Posterior vena cava (tissue), 2 donors: ENCODE measurements around the gene EXOC2. TPM values are rescaled to one million over a fixed set of nuclear protein-coding genes. Genes with fewer than 3 reads are reported as not detected.

Source experiments
- DNase-seq: peaks from one replicate; pipeline ENCODE4 v3.0.0-alpha.2; 2020; ENCODE audit warnings: low spot score
- intact Hi-C, 2 donors: fragments of 100-400 bp; cut with DNase I; formaldehyde crosslinking; loops; one replicate each; pipeline versions ENCODE4 v1.14.1 to v1.14.2; 2022 to 2023
- long read RNA-seq, 2 donors: library from polyadenylated mRNA; unstranded; transcript quantifications; one replicate each; pipeline ENCODE4 v2.0.0, GENCODE V29; 2020 to 2021
- total RNA-seq, 2 donors: library from RNA; stranded (reverse); fragmentation: NEBNext Ultra II Directional; extraction: Animal tissue kit (Norgen Biotek cat#: 25700); gene quantifications; one replicate each; pipeline ENCODE4 v1.2.1, GENCODE V29; 2021
- donor health status: DM: yes; HTN: yes; CAD: no.
- donor health status: DM: yes; HTN: yes; CAD: no.

Gene EXOC2
- 10 to 100 TPM; 16.7 to 20.5 TPM for total RNA-seq
- long read RNA-seq, donor 1, full-length matches to known transcripts, result 4 of 14 reads
- long read RNA-seq, donor 1, partial matches to known transcripts, result 4 of 14 reads
- long read RNA-seq, donor 1, other reads (novel, unspliced or antisense), result 6 of 14 reads
- long read RNA-seq, donor 2, full-length matches to known transcripts, result 6 of 23 reads
- long read RNA-seq, donor 2, partial matches to known transcripts, result 9 of 23 reads
- long read RNA-seq, donor 2, other reads (novel, unspliced or antisense), result 8 of 23 reads

DNA sequence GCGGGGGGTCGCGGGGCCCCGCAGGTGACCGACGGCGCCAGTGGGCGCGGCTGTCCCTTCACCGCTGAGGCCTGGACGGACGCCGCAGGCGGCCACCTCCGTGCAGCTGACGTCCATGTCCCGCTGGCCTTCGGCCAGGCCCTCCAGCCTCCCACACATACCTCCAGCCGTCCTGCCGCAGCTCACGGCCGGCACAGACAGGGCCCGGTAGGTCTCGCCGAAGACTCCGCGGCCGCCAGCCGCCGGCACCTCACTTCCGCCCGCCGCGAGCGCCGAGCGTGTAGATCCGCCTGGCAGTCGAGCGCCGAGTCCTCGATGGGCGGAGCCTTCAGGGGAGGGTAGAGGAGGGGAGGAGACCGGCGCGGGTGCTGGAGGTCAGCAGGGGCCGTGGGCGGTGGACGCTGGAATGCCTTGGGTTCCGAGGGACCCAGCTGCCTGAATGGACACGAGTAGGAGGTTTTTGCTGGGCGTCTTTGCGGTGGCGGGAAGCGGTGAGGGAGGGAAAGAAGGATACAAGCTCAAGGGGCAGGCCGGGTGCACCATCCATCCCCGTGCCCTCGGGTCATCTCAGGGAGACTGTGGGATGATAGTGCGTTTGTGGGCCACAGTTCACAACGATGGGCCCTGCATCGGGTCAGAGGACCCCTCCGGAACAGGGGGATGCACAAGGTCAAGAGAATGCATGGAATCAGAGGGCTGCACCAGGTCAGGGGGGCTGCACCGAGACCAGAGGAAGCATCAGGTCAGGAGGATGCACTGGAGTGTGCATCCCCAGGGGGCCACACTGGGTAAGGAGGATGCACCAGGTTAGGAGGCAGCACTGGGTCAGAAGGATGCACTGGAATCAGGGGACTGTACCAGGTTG is at the start of gene EXOC2:
EXOC2 (minus strand) TSS at position 282 of the 865 bp plus-strand sequence. CDS start 55,321 bp downstream, outside the sequence.
- DNase-seq, result peak; percentile 96
- intact Hi-C loops, result no loop called here

DNA sequence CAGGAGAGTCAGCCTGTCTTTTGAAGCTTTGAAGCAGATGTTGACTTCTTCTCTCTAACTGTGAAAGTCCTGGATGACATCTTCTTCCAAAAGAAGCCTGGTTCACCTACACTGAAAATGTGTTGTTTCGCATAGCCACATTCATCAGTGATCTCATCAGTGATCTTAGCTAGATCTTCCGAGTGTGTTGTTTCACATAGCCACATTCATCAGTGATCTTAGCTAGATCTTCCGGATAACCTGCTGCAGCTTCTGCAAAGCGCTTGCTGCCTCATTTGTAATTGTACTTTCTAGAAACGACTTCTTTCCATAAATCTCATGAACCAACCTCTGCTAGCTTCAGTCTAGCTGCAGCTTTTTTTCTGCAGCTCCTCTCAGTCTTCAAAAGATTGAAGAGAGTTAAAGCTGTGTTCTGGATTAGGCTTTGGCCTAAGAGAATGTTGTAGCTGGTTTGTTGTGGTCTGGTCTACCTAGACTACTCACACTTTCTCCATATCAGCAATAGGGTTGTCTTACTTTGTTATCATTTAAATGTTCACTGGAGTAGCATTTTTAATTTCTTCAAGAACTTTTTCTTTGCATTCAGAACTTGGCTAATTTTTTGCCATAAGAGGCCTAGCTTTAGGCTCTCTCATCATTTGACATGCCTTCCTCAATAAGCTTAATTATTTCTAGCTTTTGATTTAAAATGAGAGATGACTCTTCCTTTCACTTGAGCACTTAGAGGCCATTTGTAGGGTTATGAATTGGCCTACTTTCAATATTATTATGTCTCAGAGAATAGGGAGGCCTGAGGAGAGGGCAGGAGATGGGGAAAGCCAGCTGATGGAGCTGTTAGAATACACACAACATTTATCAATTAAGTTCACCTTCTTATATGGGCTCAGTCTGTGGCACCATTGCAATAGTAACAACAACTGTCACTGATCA is 48.7 kb upstream of the EXOC2 start:
- intact Hi-C loops, result loop anchor here in 1 of 2 donors (2.0 kb wide), 1 partner anchor 17 kb away; no protein-coding TSS in a partner anchor
- no peak for DNase-seq

GRCh38 chr6:736657-737446 is 43.9 kb upstream of the EXOC2 start:
- DNase-seq, result no peak
- intact Hi-C loops, result no loop called here

- DNase-seq, result no peak
- intact Hi-C loops, result no loop called here
Measured at GRCh38 chr6:733431-734219, 40.7 kb upstream of the EXOC2 start.

DNA sequence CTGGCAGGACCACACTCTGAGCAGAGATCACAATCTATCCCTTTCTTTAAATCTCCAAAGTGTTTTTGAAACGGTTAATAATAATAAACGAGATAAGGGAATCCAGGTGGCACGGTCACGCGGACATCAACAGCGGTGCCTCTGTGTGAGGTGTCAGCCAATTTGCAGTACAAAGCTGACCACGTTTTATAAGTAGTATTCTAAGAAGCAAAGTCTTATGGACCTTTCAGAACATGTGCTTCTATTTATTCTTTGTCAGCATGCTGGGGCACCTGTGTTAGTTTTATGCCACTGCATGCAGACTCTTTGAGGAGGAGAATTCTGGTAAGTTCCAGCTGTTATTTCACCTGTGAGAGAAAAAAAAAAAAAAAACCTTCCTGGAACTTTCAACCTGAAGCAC is 39.0 kb upstream of the EXOC2 start:
- intact Hi-C loops, result no loop called here

DNA sequence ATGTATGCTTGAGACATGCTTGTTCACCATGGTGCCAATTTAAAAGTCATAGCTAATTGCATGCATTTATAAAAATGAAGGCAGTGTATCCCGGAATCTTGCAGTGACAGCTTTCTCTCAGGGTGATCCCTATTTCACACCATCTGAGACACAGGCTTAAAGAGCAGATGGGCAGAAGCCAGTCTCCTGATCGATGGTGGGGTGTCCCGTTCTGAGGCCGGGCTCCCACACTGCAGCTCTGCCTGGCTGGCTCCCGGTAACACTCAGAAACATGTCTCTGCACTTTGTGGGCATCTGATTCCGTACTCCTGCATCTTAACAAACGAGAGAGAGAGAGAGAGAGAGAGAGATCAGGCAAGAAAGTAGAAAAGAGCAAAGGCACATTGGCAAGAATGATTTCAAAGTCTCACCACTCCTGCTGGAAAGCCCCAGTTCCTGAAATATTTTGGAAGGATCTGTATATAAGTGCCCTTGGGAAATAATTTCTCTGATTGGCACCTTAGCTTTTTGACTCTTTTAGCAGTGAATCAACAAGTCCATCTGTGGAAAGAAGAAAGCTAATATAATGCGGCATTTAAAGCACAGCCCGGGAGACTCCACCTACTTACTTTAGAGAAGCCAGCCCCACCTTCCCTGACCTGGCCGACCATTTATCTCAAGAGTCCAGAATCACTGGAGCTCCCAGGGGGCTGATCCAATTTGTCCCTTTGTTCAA is 36.8 kb upstream of the EXOC2 start:
- no peak for DNase-seq

More for the DNA sequence above, 39.0 kb upstream of the EXOC2 start:
- no peak for DNase-seq

DNA sequence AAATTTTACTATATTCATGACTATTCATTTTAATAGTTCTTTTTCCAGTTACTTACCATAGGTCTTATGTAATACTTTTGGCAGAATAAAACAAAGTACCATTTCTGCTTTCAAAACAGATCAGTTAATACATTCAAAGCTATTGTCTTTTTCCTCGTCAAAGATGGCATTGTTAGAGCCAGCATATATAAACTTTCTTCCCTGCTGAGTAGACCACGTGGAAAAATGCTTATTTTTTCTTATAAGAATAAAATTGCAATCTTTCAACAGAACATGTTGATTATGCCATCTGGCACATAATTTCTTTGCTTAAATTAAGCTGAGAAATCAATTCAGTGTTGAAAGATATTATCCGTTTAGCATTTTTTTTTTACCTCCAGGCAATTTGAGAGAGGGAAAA is 34.9 kb upstream of the EXOC2 start:
- intact Hi-C loops, result loop anchor here in 1 of 2 donors (10.0 kb wide), 1 partner anchor 657 kb away; the partner anchor contains the start of gene FOXF2
- no peak for DNase-seq

More for the DNA sequence above, 36.8 kb upstream of the EXOC2 start:
- intact Hi-C loops, result loop anchor here in 1 of 2 donors (10.0 kb wide), 1 partner anchor 655 kb away; the partner anchor contains the start of gene FOXF2

- DNase-seq, result no peak
Measured at GRCh38 chr6:723540-723939, 30.6 kb upstream of the EXOC2 start.

GRCh38 chr6:722608-723007 is 29.7 kb upstream of the EXOC2 start:
- intact Hi-C loops, result loop anchor here in 1 of 2 donors (10.0 kb wide), 1 partner anchor 662 kb away; the partner anchor contains the start of gene FOXF2

More at GRCh38 chr6:723540-723939, 30.6 kb upstream of the EXOC2 start:
- intact Hi-C loops, result loop anchor here in 1 of 2 donors (10.0 kb wide), 1 partner anchor 661 kb away; the partner anchor contains the start of gene FOXF2

DNA sequence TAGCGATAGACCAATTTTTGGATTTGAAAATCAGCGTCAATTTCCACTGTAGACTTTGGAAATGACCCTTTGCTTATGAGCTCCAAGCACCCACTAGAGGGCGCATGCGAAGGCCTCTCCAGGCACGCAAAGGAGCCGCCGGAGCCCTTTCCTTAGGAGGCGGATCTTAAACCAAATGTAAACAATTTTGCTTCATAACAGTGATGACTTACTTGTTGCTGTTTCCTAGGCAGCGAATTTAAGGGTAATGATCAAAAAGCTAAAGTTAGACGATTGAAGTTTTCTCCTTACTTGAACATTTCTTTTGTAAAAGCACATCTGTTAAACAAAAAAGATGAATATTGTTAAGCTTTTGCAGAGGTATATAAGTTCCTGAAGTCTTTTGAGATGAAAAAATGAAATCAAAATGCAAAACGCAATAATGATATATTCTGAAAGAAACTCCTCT is 29.2 kb upstream of the EXOC2 start:
- peak; percentile 89 for DNase-seq
- intact Hi-C loops, result loop anchor here in 1 of 2 donors (10.0 kb wide), 1 partner anchor 663 kb away; the partner anchor contains the start of gene FOXF2

More at GRCh38 chr6:722608-723007, 29.7 kb upstream of the EXOC2 start:
- DNase-seq, result no peak

DNA sequence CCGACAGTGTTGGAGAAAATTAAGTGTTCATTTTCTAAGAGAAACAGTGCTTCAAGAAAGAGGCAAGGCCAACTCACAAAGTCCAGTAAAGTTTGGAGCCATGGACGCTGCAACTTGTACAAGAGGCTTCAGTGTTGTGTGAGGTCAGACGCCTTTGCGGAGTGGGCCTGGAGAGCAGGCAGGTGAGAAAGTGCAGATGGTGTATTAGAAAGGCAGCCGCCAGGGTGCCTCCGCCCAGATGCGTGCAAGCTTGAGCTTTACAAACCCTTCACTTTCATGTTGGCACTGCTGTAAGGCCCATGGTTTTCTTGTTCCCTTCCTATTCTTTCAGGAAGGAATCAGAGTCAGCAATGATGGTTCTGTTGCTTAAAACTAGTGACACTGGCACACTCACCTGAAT is 25.4 kb upstream of the EXOC2 start:
- intact Hi-C loops, result no loop called here
- DNase-seq, result no peak

- DNase-seq, result no peak
- intact Hi-C loops, result no loop called here
Measured at GRCh38 chr6:717135-717534, 24.2 kb upstream of the EXOC2 start.

DNA sequence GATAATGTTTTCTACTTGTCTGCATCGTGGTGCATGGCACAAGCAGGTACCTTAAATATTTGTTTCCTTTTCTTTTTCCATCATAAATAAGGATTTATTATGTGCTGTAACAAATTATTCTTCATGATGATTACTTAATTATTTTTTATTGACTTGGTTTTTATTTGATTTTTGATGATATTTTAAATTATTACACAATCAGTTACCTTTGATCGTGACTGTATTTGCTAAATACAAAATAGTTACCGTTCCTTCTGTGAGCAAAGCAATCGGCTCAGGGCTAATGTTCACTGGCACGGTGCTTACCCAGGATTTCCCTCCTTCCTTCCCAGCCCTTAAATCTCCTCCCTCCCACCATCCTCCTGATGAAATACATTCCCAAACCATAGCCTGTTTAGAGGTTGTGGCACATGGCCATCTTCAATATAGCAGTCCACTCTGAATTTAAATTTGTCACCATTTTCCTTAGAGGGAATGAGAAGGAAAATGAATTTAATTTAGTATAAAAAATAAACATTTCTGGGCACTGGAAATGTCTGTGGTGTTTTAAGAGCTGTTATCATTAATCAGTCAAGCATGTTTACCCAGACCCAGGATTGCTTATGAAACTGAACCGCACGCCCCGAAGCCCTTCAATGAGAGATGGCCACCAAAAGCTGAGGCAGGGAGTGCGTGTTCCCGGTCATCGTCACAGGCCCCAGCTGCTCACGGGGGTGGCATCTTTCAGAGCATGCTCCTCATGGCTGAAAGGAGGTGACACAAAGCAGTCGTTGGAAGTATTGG is 23.0 kb upstream of the EXOC2 start:
- intact Hi-C loops, result no loop called here
- DNase-seq, result no peak

DNA sequence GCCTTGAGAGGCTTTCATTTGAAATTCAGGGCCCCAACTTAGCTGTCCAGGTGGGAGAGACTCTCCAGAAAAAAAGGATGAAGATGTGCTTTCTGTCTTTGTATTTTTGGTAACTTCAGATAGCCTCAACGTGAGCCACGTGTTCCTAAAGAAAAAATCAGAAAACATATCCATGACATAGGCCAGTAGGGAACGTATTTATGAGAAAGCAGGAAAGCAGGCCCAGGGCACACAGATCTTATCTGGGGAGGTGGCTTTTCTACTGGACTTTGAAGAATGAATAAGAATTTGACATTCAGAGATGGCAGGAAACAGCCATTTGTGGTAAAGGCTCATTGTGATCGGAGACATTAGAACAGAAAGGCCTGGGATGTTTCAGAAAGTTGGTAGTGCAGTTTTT is 21.2 kb upstream of the EXOC2 start:
- DNase-seq, result no peak
- intact Hi-C loops, result no loop called here

DNA sequence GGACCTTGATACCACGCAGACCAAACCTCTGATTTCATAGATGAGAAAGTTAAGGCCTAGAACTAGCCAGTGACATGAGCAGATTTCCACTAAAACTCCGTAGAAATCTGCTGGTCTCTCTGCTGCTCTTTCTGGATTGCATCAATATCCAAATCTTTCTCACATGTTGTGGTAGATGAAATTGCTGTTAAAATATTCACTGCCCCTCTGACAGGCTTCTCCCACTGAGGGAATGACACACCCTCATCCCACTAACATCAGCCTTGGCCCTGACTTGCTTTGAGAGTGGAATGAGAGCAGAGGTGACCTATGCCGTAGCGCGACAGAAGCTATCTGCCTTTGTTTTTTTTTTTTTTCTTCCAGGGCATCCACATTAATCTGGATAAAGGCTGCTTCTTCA is 20.4 kb upstream of the EXOC2 start:
- intact Hi-C loops, result no loop called here
- DNase-seq, result no peak

DNA sequence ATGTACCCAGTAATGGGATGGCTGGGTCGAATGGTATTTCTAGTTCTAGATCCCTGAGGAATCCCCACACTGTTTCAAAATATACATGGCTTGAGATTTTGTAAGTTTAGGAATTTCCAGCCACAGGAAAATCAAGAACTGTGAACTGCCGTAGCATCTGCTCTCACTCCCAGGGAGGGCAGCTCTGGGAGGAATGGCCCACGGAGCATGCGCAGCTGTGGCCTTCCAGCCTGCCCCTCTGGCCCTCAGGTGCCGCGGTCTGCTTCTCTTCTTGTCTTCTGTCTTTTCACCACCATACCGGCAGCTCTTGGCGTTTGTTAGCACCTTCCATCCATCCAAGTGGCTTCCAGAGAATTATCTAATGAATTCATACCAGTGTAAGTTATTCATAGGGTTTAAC is 19.9 kb upstream of the EXOC2 start:
- DNase-seq, result no peak
- intact Hi-C loops, result no loop called here
